Fibroblast of gingiva (primary cell): ENCODE data around the gene XIRP2.

Source experiments
- DNase-seq: peaks from one replicate; pipeline ENCODE4 v3.0.0-alpha.2; 2011; ENCODE audit warnings: low read depth

Gene XIRP2

DNA sequence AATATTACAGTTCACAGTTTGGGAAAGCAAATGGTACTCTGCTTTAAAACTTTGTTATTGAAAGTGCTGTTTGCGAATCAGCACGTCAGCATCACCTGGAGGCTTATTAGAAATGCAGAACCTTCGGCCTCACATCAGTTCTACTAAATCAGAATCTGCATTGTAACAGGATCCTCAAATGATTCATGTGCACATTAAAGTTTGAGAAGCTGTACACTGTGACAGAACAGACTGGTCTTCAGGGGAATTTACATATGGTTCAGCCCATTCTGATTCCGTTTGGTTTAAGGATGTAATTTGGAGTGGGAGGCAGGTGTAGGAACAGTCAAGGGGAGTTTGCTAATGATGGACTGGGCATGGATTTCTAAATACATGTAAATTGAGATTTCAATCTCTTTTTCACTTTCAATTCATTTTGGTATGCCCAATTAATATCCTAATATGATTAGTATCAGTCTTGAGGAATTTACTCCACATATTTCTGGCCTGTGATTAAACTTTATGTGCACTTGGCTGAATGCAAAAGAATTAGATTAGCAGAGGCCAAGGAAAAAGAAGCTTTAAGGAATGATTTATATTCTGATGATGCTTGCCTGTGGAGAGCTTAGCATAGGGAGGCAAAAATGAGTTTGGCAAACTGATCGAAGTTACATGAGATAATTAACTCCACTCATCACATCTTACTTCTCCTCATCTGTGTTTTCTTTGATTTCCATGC, 248.8 kb downstream of the XIRP2 start:
- no peak for DNase-seq

DNA sequence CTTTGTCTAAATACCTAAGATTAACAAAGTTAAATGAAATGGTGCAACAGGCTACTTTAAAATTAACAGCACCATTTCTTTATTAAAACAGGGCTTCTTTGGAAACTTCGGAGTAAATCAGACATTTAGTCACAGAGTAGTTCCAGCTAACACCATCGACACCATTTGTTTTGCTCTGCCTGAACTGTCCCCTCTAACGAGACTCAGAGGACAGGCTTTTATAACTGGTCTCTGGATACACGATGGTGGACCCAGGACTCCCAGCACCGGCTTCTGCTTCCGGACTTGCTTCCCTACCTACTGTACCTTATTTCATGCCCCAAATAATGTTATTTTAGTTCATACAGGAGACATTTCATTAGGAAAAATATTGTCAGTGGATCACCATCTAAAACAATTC, 252.1 kb downstream of the XIRP2 start:
- no peak for DNase-seq

GRCh38 chr2:167140767-167141166, 252.5 kb downstream of the XIRP2 start:
- DNase-seq, result peak; percentile 80

GRCh38 chr2:167142554-167142953, 254.3 kb downstream of the XIRP2 start:
- DNase-seq, result no peak

GRCh38 chr2:167144179-167144898, 256.1 kb downstream of the XIRP2 start:
- DNase-seq, result peak; percentile 22

GRCh38 chr2:167147271-167147941, 259.1 kb downstream of the XIRP2 start:
- no peak for DNase-seq

GRCh38 chr2:167151894-167152293, 263.6 kb downstream of the XIRP2 start:
- DNase-seq, result no peak

DNA sequence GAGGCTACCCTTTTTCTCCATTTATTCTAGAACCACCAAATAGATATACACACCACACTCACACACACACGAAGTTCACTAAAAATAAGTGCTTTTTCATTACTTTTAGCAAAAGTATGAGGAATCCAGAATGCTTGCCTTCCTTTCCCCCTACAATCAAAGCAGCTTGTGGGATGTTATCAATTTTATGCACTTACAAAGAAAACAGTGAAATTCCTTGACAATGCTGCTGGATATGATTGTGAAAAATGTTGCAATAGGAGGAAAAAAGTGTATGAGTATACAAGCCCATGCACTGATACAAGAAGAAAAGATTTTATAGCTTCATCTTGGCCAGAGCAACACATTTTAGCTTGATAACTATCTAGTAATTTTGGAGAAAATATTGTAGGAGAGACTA, 269.2 kb downstream of the XIRP2 start:
- no peak for DNase-seq

DNA sequence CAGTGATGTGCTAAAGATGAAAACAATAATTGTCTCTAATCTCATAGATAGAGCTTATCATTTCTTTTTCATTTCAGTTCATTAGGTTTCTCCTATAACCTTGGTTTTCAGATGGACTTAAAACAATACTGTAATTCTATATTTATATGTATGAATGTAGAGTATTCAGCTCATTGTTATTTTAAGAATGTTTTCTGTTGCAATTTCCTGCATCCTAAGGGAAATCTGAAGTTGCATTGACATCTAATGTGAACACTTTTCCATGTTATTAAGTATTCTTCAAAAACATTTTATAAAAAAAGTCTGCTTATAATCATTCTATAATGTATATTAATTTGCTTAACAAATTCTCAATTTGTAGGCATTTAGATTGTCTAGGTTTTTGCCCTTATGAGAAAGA, 288.9 kb downstream of the XIRP2 start:
- DNase-seq, result peak; percentile 48

- DNase-seq, result peak; percentile 33
Observed at GRCh38 chr2:167181134-167181533, 292.9 kb downstream of the XIRP2 start.

- no peak for DNase-seq
Observed at GRCh38 chr2:167181688-167182087, 293.4 kb downstream of the XIRP2 start.

GRCh38 chr2:167182403-167182802, 294.1 kb downstream of the XIRP2 start:
- no peak for DNase-seq

DNA sequence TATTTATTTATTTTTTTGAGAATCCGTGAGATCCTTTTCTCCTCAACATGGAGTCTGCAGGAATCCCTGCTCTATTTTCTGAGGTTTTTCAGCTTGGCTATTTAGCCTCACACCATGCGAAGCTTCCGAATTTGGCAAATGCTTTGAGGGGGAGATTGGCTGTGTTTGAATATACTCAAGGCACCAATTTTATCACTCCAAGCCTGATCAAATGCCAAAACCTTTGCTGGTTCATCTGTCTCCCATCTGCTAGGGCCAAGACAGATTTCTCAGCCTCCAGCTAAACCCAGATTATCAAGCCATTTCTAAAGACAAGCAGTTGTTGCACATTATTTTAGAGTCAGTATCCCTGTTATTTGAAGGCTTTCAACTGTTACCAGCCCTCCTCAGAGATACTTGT, 295.7 kb downstream of the XIRP2 start:
- DNase-seq, result no peak

DNA sequence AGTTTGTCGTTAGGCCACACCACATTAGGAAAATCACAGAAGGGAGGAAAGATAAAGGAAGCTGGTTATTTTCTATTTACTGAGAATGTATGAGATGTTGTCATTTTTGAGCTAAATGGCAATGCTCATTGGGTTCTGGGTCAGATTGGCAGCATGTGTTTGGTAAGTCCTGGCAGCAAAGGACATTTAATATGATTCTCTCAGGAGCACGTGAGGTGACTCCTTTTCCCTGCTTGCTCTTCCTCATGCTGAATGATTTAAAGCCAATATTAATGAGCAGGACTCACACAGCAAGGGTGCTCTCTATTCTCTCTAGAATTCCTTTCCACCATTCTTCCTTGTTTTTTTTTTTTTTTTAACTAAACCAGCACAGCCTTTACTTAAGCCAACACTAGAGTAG, 298.2 kb downstream of the XIRP2 start:
- DNase-seq, result no peak

- DNase-seq, result no peak
Observed at GRCh38 chr2:167187049-167187727, 298.9 kb downstream of the XIRP2 start.

GRCh38 chr2:167187978-167188967, 300.0 kb downstream of the XIRP2 start:
- DNase-seq, result no peak

- DNase-seq, result peak; percentile 74
Observed at GRCh38 chr2:167190053-167190452, 301.8 kb downstream of the XIRP2 start.

- DNase-seq, result peak; percentile 8
Observed at GRCh38 chr2:167191588-167191987, 303.3 kb downstream of the XIRP2 start.

DNA sequence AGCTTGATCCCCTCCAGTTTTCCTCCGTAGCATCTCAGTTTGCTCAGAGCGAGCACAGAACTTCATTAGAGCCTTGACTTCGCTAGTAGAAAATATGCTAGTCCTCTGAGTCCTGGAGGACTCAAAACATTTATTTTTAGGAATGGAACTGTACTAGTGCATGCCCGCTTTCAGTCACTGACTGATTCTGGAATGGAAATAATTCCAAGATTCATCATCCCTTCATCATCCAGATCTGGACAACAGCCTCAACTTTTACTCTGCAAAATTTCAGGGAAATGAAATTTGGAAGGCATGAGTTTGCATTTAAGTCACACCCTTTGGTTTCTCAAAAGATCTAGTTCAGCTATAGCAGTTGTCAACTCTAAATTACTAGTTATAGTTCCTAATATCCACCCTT, 304.6 kb downstream of the XIRP2 start:
- DNase-seq, result peak; percentile 85

DNA sequence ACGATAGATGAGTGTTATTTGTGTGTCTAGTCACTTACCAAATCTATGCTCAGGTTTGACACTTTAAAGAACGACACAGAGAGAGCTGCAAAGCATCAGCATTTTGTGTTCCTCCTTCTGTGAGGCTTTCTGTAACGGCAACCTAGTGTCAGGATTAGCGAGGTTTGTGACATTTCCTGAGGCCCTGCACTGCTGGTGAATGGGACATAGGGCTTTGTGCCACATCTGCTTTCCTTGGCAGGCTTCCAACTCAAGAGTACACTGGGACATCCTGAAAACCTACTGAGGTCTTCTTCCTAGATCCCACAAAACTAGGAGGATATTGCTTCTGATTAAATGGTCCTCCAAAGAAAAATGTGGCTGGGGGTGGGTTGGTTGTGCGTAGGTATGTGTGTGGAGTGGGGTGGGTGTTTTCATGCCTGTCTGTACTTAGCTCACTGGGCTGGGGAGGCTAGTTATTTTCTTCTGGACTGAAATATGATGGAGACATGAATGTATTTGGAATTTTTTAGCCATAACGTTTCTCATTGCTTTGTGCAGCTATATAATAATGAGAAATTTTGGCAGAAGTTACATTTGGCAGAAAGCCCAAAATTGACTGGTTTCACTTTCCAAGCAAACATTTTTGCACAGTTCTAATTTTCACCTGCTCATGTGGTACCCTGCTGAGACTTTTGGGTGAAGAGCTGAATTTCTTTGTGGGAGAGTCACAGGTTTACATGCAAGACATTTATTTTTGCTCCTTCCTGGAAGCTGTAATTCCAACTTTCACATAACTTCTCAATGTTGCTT, 308.4 kb downstream of the XIRP2 start:
- DNase-seq, result peak; percentile 67
